A172 (cell line): ENCODE measurements around the gene LRFN3. TPM values are rescaled to one million over a fixed set of nuclear protein-coding genes. Genes with fewer than 3 reads are reported as not detected.
"Not testable (repeated sequence)": the region's sequence is repeated elsewhere in the genome, so short reads cannot be mapped to it uniquely, and the experiment has no call there.

Experiments used
- DNase-seq: peaks from one replicate; pipeline ENCODE4 v3.0.0-alpha.2; 2015; ENCODE audit warnings: low spot score
- total RNA-seq: library from RNA; depleted of rRNA; stranded (reverse); fragments of >200 nt; shearing (Covaris generic); gene quantifications from 2 replicates; pipeline ENCODE4 v1.2.3, GENCODE V29; 2014; rRNA removed

LRFN3 gene, protein sequence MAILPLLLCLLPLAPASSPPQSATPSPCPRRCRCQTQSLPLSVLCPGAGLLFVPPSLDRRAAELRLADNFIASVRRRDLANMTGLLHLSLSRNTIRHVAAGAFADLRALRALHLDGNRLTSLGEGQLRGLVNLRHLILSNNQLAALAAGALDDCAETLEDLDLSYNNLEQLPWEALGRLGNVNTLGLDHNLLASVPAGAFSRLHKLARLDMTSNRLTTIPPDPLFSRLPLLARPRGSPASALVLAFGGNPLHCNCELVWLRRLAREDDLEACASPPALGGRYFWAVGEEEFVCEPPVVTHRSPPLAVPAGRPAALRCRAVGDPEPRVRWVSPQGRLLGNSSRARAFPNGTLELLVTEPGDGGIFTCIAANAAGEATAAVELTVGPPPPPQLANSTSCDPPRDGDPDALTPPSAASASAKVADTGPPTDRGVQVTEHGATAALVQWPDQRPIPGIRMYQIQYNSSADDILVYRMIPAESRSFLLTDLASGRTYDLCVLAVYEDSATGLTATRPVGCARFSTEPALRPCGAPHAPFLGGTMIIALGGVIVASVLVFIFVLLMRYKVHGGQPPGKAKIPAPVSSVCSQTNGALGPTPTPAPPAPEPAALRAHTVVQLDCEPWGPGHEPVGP
- total RNA-seq, result 4.6 and 8.2 TPM in 2 replicates

DNA sequence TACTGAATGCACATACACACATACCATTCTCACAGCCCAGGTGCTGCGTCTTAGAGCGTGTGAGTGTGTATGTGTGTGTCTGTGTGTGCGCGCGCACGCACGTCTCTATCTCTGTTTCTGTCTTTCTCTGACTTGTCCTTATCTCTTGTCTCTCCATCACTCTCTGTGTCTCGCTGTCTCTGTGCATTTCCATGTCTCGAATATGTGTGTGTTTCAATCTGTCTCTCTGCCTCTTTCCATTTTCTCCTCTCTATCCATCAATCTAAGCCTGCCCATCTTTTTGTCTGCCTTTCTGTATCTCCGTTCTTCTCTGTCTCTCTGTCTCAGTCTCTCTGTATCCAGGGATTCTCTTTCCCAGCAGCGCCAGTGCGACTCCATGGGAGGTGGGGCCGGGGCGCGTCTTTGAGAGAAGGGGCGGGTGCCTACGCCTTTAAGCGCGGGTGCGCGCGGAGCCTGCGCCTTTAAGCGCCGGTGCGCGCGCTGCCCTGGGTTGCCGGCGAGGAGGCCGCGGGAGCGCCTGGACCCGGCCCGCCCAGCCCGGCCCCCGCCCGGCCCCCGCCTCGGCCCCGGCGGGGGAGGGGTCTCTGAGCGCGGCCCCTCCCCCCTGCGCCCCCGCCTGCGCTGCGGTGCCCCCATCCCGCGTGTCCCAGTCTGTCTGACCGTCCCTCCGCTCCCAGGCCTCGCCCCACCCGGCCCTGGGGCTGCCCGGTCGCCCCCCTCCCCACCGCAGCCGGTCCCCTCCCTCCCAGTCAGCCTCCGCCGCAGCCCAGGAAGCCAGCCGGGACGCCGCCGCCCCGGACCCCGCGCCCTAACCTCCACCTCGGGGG is at the start of gene LRFN3:
Gene LRFN3 (plus strand): TSS at position 464 of the 827 bp plus-strand sequence. CDS start 3,052 bp downstream, outside the sequence.
- DNase-seq, result peak; percentile 38

DNA sequence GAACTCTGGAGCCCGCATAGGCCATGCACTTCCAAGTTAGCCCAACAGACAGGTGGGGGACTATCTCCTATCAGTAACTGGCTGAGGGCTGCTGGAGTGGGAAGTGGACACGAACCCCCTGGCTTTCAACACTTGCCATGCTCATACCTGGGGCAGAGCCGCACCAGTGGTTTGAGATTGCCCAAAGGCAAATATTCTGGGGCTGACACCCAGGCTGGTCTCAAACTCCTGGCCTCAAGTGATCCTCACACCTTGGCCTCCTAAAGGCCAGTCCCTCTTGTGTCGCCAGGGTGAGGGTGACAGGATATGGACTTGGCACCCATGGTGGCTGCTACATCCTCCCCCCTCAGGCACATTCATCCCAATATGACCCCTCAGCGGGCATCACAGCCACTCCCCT is 49.0 kb upstream of the LRFN3 start:
- DNase-seq, result no peak

DNA sequence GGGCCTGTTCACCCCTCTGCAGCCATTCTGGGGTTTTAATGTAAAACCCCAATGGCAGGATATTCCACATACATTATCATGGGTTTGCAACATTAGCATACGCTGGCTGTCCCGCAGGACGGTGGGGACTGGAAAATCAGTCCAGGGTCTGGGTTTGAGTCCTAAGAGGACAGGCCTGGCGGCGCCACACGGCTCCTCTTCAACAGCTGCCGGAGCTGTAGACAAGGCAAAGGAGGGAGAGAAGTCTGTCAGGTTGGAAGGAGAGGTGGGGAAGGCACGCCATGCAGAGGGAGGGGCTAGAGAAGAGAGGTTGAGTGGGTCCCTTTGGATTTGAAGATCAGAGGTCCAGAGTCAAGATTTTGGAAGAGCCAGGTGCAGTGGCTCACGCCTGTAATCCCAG is 47.8 kb upstream of the LRFN3 start:
- no peak for DNase-seq

DNA sequence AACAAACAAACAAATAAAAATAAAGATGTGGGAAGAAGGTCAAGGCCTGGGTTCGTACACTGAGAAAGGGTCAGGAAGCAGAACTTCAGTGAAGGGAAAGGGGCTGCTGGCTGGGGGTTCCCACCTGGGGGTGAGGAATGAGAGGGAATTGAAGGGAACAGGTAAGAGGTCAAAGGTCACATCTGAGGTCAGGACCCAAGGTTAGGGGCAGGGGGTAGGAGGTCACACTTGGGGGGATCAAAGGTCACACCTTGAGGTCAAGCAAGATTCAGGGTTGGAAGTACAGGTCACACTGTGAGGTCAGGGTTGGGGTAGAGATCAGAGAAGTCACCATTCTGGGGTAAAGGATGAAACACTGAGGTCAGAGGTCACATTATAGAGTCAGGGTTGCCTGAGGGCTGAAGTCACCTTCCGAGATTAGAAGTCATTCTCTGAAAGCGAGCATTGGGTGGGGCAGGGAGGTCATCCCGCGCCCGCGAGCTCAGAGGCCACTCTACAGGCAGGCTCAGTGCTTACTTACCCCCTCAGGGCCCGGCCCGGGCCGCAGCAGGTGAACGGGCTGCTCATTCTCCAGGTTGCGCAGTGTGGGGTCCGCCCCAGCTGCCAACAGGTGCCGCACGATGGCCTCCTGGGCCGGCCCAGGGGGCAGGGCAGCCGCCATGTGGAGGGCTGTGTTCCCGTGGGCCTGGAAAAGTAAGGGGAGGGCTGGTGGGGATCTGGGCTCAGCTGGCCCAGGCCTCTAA is 46.6 kb upstream of the LRFN3 start:
- DNase-seq, result no peak

DNA sequence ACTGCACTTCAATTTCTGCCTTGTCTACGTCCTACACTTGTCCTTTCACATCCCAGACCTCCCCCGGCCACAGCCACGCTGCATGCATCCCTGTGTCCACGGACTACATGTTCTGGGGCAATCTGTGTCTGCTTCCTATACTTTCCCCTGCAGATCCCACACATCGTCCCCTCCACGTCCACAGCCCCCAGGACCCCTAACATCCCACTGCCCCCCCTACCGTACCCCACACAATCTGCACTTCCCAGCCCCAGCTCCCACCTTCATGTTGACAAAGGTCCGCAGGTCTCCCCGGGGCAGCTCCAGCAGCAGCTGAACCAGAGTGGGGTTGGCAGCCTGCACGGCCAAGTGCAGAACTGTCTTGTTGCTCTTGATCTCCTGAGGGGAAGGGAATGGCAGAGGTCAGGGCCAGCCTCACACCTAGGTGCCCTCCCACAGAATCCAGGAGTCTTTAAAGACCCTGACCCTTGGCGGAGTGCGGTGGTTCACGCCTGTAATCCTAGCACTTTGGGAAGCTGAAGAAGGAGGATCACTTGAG is 46.0 kb upstream of the LRFN3 start:
- no peak for DNase-seq

DNA sequence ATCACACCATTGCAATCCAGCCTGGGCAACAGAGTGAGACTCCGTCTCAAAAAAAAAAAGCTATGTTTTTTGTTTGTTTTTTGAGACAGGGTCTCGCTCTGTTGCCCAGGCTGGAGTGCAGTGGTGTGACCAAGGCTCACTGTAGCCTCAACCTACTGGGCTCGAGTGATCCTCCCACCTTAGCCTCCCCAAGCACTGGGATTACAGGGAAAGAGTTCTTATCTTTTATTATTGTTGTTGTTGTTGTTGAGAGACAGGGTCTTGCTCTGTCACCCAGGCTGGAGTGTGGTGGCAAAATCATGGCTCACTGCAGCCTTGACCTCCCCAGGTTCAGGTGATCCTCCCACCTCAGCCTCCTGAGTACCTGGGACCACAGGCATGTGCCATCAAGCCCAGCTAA is 44.4 kb upstream of the LRFN3 start:
- DNase-seq, result not testable (repeated sequence)

DNA sequence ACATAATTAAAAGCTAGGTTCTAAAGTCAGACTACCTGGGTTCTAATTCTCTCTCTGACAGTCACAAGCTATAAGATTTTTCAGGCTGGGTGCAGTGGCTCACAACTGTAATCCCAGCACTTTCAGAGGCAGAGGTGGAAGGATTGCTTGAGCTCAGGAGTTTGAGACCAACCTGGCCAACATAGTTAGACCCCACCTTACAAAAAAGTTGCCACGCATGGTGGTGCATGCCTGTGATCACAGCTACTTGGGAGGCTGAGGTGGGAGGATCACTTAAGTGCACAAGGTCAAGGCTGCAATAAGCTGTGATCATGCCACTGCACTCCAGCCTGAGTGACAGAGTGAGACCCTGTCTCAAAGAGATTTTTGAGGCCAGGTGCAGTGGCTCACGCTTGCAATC is 41.8 kb upstream of the LRFN3 start:
- DNase-seq, result no peak

DNA sequence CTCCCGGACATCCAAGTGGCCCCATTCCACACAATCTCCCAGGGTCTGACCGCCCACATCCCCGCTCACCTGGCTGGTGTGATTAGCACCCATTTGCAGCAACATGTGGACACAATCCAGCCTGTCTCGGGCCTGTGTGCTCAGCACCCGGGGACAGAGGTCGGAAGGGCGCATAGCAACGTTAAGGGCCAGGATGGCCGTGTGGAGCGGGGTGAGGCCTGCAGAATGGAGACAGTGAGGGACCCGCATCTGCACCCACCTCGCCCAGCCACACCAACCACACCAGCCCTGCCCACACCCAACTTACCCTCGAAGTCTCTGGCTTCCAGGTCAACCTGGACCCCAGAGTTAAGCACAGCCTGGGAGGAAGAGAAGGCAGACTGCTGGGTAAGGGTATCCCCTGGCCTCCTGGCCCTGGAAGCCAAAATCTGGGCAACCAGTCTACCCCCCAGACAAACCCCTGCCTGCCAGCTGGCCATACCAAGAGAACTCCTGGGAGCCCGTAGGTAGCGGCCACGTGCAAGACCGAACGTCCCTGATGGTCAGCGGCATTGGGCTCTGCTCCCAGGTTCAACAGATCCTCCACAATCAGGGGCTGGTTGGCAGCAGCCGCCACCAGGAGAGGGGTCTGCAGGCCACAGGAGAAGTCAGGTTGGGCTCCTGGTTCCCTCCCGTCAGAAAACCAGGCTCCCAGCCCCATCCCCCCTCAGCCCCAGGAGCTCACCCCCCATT is 40.1 kb upstream of the LRFN3 start:
- DNase-seq, result no peak

DNA sequence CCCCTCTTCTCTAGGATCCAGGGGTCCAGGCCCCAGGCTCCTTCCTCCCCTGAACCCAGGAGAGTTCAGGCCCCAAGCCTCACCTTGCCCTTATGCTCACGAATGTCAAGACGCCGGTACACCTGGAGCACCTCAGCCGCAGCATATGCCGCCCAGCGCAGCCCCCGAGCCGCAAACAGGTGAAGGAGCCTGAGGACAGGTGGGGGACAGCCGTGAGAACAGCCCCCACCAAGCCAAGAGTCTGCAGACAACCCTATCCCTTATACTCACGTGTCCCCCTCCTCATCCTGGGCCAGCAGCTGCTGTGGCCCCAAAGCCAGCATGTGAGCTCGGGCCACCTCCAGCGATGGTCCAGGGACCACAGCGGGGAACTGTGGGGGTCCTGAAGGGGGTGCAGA is 39.5 kb upstream of the LRFN3 start:
- DNase-seq, result no peak

DNA sequence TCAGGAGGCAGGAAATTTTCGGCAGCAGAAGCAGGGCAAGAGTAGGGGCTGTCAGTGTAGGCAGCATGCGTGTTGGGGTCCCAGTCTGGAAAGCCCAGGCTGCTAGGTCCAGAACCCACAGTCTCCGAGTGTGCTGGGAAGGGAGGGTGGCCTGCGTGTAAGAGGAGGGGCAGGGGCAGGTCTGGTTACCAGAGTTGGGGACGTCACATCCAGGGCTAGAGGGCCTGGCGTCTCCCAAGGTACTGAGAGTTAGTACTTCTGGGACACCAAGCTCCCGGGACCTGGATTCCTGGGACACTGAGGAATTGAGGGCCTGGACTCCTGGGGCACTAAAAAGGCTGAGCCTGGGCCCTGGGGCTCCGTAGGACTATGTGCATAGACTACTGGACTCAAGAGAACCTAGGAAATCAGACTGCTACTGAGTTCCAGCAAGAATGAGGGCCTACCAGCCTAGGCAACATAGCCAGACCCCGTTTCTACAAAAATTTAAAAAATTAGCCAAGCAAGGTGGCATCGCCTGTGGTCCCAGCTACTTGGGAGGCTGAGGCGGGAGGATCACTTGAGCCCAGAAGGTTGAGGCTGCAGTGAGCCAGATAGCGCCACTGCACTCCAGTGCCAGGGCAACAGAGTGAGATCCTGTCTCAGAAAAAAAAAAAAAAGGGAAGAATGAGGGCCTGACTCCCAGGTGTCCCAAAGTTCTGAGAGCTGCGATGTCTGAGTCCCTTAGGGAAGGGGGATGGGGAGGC is 38.3 kb upstream of the LRFN3 start:
- DNase-seq, result no peak

DNA sequence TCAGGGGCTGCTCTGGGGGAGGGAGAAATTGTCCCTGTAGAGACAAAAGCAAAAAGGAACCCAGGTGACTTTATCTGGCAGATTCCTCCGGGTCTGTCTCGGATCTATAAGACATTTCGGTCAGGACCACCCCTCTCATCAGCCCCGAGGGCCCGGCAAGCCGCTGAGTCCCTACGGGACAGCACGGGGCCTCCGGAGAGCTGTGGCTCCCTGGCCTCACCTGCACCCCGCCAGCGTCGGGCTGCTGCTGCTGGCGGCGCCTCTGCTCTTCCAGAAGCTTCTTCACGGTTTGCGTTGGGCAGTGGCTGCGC is 37.7 kb upstream of the LRFN3 start:
- no peak for DNase-seq

DNA sequence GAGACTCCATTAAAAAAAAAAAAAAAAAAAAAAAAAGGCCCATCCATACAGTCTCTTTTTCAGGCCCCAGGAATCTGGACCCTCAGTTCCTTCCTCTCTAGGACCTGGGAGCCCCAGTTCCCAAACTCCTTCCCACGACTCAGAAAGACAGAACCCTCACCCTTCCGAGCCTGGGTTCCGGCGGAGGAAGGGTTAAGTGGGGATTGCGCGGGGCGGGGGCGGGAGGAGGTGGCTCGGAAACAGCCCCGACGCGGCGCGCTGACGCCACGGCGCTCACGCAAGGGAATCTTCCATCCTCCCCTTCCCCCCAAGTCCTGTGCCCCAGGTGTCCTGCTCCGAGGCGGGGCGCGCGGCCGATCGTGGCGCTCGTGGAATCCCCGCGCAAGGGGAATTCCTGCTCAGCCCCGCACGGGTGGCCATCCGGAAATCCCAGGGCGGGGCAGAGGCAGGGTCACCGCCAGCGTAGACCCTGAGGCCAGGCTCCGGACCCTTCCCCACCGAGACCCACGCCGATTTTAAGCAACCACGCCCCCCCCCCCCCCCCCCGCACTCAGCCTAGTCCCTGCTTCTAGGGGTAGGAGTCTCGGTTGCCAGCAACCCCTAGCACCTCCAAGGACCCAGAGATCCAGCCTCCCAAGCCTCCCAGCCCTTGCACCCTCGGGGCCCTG is 36.5 kb upstream of the LRFN3 start:
- DNase-seq, result peak; percentile 74

DNA sequence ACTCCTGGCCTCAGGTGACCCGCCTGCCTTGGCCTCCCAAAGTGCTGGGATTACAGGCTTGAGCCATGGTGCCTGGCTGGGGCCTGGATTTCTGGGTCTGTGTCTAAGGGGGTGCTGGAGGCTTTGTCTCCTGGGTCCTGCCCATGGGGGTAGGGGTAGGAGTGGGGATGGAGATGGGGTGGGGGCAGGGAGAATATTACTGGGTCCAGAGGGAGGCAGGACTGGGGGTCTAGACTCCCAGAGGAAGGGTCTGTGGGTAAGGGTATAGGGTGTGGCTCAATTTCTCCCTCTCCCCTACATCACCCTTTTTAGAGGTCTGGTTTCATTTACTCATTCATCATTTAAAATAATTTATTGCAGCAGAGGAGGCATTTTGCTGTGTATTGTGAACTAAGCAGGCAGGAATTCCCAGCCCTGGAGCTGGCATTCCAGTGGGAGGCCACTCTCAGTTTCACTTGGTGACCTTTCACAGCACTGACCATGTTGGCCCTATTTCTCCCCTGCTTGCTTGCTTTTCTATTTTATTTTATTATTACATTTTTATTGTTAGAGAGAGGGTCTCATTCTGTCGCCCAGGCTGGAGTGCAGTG is 35.0 kb upstream of the LRFN3 start:
- DNase-seq, result peak; percentile 77

DNA sequence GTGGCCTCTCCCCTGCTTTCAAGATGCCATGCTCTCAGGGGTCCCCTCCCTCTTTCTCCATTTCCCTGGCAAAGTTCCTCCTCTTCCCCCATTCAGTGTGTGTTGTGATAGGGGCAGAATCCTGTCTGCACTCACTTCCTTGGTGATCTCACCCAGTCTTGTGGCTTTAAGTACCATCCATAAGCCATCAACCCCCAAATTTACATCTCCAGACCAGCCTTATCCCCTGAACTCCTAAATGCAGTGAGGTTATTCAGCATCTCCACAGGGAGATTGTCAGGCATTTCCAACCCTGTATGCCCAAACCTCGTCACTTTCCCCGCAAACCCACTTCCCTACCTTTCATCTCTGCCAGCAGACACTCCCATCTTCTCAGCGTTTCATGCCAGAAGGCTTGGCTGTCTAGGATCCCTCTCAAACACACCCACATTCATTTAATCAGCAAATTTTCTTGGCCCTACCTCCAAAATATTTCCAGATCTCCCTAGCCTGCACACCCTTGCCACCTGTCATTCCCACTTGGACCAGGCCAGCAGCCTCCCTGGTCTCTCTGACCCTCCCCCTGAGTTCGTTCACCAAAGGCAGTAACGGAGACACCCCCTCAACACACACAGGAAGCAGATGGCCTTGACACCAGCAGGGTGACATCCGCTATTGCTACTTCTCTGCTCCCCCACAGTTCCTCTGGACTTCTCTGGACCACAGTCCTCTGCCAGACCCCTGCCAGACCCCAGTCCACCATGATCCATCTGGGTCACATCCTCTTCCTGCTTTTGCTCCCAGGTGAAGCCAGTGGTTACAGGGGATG is 34.1 kb upstream of the LRFN3 start, which contains the start of gene HCST:
Gene HCST (plus strand): TSS at position 676 of the 808 bp plus-strand sequence. CDS start 65 bp downstream, at position 741.
- DNase-seq, result peak; percentile 84

DNA sequence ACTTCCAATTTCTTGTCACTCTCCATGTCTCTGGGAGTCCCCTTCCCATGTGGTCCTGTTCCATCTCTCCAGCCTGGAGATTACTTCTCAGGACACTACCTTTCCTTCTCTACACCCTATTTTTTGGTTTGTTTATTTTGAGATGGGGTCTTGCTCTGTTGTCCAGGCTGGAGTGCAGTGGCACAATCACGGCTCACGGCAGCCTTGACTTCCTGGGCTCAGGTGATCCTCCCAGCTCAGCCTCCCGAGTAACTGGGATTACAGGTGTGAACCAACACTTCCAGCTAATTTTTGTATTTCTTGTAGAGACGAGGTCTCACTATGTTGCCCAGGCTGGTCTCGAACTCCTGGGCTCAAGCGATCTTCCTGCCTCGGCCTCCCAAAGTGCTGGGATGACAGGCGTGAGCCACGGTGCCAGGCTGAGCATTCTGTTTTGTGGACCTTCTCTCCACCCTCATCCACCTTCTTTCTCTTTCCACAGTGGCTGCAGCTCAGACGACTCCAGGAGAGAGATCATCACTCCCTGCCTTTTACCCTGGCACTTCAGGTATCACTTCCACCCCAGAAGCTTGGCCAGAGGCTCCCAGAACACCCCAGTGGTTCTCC is 33.2 kb upstream of the LRFN3 start:
- DNase-seq, result no peak

DNA sequence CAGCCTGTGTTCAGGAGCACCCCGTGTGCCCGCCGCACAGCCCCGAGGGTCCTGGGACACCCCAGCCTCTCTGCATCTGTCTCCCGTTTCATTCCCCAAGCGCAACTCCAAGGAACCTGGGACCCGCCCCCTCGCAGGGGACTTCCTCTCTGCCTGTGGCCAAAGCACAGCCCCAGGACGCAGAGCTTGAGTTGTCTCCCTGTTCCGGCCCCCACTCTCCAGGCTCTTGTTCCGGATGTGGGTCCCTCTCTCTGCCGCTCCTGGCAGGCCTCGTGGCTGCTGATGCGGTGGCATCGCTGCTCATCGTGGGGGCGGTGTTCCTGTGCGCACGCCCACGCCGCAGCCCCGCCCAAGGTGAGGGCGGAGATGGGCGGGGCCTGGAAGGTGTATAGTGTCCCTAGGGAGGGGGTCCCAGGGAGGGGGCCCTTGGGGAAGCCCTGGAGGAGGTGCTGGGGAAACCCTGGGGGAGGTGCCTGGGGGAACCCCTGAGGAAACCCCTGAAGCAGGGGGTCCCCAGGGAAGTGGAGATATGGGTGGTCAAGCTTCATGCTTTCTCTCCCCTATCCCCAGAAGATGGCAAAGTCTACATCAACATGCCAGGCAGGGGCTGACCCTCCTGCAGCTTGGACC is 32.5 kb upstream of the LRFN3 start:
- DNase-seq, result no peak

DNA sequence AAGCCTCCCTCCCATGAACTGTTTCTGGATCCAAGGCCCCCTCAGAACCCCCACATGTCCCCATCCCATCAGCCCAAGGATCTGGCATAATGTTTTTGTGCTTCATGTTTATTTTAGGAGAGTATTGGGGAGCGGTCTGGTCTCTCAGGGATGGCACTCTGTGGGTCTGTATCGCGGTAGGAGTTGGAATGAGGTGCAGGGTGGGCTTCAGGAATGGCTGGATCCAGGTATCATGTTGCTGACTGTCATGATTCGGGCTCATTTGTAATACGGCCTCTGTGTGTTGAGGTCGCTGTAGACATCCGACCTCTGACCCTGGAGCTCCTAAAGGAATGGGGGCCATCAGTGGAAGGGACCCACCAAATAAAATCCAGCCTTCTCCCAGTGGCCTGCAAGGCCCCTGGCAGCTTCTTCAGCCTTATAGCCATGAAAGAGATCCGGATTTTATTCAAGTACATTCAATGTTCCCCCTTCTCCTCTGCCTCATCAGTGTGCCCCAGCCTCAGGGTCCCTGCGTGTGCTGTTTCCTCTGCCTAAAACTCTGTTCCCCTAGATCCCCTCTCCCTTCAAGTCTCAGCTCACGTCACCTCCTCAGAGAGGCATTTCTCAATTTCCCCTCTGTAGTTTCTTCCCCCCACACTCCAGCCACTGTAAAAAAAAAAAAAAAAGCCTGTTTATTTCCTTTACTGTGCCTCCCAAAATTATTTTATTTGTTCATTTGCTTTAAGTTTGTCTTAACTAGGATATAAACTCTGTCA is 31.7 kb upstream of the LRFN3 start:
- DNase-seq, result no peak
